ENCODE results near the gene IL10.

- TF ChIP-seq CTCF (IDR thresholded peaks at IDR 0.05) (no peak), POLR2A (IDR thresholded peaks at IDR 0.05) (no peak), POLR2AphosphoS5 (IDR thresholded peaks at IDR 0.05) (no peak), EP300 (IDR thresholded peaks at IDR 0.05) (no peak)
Observed at GRCh38 chr1:206769304-206769731, 3.0 kb downstream of the IL10 start.

All from sigmoid colon (tissue), 4 donors.